ENCODE results near the gene KCNN1.

DNA sequence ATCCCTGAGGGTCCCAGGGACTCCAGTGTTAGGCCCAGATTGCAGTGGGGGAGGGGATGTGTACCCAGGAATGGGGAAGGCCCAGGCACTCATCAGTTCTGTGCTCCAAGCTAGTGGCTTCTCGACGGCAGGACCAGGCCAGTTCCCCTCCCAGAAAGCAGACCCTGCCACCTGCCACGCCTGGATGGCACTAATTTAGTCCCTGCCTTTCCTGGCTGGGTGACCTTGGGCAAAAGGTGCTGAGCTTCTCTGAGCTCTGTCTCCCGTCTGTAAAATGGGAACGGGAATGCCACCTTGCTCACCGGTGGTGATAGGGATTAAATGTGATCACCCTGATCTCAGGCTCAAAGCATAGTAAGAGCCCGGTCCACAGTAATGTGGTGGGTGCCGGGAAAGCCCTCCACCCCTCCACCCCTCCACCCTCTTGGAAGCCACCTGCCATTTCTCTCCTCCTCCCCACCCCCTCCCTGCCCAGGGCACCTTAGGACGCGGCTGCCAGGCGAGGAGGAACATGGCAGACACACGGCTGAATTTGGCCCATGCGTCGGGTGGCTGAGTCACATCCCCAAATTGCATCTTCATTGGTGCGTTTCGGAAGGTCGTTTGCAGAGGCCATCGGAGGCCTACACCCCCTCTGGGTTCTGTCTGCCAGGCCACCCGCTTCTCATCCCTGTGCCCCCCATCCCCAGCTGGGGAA lies 2.3 kb downstream of the KCNN1 start:
- TF ChIP-seq, protein P1, sequence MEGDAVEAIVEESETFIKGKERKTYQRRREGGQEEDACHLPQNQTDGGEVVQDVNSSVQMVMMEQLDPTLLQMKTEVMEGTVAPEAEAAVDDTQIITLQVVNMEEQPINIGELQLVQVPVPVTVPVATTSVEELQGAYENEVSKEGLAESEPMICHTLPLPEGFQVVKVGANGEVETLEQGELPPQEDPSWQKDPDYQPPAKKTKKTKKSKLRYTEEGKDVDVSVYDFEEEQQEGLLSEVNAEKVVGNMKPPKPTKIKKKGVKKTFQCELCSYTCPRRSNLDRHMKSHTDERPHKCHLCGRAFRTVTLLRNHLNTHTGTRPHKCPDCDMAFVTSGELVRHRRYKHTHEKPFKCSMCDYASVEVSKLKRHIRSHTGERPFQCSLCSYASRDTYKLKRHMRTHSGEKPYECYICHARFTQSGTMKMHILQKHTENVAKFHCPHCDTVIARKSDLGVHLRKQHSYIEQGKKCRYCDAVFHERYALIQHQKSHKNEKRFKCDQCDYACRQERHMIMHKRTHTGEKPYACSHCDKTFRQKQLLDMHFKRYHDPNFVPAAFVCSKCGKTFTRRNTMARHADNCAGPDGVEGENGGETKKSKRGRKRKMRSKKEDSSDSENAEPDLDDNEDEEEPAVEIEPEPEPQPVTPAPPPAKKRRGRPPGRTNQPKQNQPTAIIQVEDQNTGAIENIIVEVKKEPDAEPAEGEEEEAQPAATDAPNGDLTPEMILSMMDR (IDR thresholded peaks at IDR 0.05 in 2 of 3, conservative IDR thresholded peaks at IDR 0.05 in 1 of 3; ENCODE audit: borderline replicate concordance in 1 of 3, insufficient read depth in 1 of 3, low read depth in 2 of 3, low read length in 2 of 3), result no peak
- no peak for TF ChIP-seq POLR2AphosphoS5 (IDR thresholded peaks at IDR 0.05; ENCODE audit: low read depth, low read length)
- TF ChIP-seq EZH2phosphoT487 (IDR thresholded peaks at IDR 0.05; ENCODE audit: borderline replicate concordance), result no peak
- TF ChIP-seq, protein P2, sequence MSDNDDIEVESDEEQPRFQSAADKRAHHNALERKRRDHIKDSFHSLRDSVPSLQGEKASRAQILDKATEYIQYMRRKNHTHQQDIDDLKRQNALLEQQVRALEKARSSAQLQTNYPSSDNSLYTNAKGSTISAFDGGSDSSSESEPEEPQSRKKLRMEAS (IDR thresholded peaks at IDR 0.05), result no peak
- no peak for TF ChIP-seq POLR2A (IDR thresholded peaks at IDR 0.05; ENCODE audit: borderline replicate concordance, extremely low read depth, insufficient read depth, insufficient read length)
- no peak for TF ChIP-seq FOSL1 (IDR thresholded peaks at IDR 0.05; ENCODE audit: low read depth)
- TF ChIP-seq, protein P3, sequence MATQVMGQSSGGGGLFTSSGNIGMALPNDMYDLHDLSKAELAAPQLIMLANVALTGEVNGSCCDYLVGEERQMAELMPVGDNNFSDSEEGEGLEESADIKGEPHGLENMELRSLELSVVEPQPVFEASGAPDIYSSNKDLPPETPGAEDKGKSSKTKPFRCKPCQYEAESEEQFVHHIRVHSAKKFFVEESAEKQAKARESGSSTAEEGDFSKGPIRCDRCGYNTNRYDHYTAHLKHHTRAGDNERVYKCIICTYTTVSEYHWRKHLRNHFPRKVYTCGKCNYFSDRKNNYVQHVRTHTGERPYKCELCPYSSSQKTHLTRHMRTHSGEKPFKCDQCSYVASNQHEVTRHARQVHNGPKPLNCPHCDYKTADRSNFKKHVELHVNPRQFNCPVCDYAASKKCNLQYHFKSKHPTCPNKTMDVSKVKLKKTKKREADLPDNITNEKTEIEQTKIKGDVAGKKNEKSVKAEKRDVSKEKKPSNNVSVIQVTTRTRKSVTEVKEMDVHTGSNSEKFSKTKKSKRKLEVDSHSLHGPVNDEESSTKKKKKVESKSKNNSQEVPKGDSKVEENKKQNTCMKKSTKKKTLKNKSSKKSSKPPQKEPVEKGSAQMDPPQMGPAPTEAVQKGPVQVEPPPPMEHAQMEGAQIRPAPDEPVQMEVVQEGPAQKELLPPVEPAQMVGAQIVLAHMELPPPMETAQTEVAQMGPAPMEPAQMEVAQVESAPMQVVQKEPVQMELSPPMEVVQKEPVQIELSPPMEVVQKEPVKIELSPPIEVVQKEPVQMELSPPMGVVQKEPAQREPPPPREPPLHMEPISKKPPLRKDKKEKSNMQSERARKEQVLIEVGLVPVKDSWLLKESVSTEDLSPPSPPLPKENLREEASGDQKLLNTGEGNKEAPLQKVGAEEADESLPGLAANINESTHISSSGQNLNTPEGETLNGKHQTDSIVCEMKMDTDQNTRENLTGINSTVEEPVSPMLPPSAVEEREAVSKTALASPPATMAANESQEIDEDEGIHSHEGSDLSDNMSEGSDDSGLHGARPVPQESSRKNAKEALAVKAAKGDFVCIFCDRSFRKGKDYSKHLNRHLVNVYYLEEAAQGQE (IDR thresholded peaks at IDR 0.05; ENCODE audit: low read depth), result no peak
- no peak for TF ChIP-seq RAD21 (IDR thresholded peaks at IDR 0.05; ENCODE audit: low read depth)
- no peak for TF ChIP-seq EZH2 (IDR thresholded peaks at IDR 0.05)
- no peak for TF ChIP-seq ZNF274 (IDR thresholded peaks at IDR 0.05; ENCODE audit: low read depth, low read length)

All from HCT116 (cell line).